ENCODE measurements around the gene MYG1.
A peak's percentile ranks its signal among the peaks of the same experiment; 100 is the strongest.
"Not testable (repeated sequence)": the region's sequence is repeated elsewhere in the genome, so short reads cannot be mapped to it uniquely, and the experiment has no call there.

Gene MYG1

DNA sequence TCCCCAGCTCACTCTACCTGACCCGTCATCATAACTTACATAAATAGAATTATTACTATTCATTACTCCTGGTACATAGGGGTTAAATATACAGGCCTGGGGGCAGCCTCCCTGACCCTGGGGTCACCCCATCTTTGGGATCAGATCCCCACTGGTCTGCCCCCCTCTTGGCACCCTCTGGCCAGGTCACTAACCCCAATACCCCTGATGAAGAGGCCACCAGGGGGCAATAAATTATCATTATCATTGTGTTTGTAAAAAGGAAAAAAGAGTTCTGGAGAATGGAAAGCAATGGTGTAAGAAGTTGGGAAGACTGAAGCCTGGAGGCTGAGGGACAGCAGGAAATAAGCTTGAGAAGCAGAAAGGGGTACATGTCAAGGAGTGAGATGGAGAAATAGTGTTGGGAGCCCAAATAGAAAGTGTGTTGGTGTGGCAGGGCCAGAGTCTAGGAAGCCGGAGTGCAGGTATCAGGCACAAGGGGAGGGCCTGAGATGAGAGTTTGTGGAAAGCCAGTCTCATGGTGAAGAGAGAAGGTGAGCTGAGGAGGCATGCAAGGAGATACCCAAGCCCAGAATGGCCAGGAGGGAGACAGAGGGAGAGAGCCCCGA is 28.0 kb downstream of the MYG1 start:
- no peak for DNase-seq (ENCODE audit: low spot score)

DNA sequence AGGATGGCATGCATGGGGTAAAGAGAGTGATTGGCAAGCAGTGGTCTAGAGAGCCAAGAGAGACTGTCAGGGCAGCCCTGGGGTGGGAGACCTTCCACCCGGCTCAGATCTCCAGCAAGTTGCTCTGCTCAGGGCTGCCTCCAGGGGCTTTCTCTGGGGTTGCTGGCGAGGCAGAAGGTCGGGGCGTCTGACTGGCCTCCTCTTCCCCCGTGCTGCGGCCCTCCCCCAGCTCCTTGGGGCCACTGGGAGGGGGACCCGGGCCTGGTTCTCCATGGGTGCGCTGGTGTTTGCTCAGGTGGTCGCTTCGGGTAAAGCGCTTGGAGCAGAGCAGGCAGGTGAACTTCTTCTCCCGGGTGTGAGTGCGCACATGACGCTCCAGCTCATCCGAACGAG is 28.5 kb downstream of the MYG1 start:
- DNase-seq (ENCODE audit: low spot score), result no peak

DNA sequence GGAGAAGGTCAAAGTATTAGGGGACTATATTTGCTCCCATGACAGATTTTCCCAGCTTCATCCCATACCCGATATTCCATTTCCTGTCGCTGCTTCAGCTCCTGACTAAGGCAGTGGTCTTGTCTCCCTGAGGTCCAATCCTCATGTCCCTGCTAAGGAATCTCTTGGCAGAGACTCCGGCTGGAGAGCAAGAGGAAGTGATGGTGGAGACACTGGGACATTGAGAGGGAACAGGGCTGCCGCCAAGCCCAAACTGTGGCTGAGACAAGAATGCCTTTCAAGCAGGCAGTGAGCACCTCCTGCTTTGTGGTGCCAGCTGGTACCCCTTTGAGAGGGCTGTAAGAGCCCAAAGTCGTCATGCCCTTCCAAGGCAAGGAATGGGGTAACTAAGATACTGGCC is 31.2 kb downstream of the MYG1 start:
- no peak for DNase-seq (ENCODE audit: low spot score)

DNA sequence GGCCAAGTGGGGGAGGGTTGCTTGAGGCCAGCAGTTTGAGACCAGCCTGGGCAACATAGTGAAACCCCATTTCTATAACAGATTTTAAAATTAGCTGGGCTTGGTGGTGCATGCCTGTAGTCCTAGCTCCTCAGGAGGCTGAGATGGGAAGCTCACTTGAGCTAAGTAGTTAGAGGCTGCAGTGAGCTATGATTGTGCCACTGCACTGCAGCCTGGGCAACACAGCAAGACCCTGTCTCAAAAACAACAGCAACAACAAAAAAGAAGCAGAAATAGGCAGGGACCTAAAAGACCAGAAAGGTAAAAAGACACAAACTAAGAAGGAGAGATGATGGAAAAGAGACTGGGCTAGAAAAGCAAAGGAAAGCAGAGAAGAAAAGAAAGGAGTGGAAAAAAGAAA is 32.8 kb downstream of the MYG1 start:
- DNase-seq (ENCODE audit: low spot score), result not testable (repeated sequence)

DNA sequence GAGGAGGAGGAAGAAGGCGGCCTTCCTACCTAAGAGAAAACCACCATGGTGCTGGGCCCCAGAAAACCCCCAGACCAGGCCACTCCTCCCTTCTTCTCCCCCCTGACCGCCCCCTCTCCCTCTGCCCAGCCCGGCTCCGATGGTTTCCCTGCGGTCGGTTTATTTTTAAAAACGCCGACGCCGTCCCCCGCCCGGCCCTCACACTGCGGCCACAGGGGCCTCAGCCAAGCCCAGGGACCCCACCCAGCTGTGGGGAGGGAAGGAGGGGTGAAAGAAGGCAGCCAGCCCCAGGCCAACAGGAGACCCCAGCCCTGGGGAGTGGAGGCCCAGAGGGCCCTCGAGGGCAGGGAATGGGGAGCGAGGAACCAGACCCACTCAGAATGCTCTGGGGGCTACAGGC is 33.2 kb downstream of the MYG1 start:
- no peak for DNase-seq (ENCODE audit: low spot score)

DNA sequence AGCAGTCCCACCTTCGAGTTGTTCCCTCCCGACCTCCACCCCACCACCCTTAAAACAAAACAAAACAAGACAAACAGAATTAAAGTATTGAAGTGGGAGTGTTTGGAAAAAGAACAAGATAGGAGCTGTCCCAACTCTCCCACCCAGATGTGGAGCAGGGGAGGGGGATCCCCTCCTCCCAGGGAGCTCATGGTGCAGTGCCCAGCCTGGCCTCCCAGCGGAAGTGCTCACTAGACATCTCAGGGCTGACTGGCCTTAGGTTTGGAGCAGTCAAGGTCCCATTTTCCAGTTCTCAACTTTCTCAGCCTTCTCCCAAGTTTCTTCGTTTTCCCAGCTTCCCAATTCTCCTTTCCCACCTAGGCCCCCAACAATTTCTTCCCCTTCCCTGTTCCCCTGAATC is 33.8 kb downstream of the MYG1 start:
- DNase-seq (ENCODE audit: low spot score), result no peak

DNA sequence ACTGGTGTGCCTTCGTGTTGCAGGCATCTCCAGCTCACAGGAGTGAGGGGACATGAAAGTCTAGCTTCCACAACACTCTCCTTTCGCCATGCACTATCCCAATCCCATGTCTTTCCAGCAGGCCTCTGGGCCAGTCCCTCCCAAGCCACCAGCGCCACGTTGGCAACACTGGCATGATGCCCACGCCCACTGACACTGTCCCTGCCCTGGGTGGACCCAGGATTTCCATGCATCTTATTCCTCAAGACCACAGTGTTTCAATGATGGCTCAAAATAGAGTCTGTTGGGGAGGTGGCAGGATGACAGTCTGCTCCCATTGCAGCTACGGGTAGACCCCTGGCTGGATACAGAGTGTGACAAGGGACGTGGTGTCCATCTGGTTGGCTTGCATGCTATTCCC is 34.4 kb downstream of the MYG1 start:
- DNase-seq (ENCODE audit: low spot score), result no peak

DNA sequence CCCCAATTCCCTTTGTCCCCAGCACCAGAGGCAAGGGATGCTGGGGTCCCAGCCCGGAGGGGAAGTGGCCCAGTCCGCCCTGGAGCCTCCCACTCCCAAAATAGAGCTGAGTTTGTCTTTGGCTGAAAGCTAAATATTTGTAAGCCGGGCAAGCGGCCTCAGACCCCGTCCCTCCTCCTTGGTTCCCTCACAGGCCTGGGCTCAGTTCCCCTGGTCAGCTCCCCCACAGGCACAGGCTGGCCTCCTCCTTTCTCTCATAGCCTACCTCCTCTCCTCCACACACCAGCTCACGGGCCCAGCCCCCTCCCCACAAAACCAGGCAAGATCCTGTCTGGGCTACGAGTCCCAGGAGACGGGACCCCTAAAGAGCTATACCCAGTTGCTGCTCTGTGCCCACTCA is 35.3 kb downstream of the MYG1 start:
- DNase-seq (ENCODE audit: low spot score), result no peak

DNA sequence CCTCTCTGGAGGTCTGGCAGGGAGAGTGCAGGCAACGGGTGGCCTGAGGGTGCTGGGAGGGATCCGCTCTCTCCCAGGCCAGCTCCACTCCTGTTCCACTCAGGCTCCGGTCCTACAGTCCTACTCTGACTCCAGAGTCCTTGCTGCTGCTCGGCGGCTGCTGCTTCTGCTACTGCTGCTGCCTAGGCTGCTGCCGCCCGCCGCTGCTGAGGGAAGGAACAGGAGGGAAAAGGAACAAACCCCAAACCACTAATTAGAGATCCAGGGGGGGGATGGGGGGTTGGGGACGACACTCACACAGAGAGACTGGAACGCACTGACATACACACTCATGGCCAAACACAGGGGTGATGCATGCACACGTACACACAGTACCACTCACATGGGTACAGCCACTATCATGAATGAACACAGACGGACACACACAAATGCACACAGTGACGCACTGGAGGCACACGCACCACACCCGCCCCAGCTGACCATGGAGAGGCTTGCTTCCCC is 36.7 kb downstream of the MYG1 start, which contains the start of gene SP7:
Gene SP7 (minus strand): TSS at position 174 of the 501 bp plus-strand sequence. CDS start 708 bp downstream, outside the sequence.
- no peak for DNase-seq (ENCODE audit: low spot score)

DNA sequence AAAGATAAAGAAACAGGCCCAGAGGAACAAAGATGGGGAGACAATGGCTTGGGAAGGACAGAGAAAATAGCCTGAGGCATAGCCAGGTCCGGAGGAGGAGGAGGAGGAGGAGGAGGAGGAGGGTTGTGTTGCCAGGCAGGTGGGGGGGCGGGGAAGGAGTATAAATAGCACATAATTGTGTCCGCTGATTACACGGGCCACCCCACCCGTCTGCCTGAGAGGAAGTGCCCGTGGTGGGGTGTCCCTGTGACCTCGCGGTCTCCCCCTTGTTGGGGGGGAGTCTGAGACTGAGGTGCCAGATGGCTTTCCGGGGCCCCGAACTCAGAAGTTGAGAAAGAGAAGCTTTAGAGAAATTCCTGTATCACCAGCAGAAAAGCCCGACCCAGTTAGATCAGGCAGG is 38.5 kb downstream of the MYG1 start:
- no peak for DNase-seq (ENCODE audit: low spot score)

DNA sequence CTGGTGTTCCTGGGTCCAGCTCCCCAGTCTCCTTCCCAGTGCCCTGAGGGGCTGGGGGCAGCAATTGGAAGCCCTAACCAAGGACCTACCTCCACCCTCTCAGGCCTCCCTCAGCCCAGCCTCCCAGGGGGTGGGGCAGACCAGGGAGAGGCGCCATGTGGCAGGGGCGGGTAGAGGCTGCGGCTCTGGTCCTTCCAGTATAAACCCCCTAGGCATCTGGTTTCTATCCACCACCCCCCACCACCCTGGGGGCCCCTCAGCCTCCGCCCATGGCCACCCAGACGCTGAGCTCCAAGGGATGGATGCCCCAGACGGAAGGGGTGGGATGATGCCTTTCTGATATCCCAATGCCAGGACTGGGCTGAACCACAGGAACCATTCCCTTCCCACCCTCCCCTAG is 39.4 kb downstream of the MYG1 start:
- DNase-seq (ENCODE audit: low spot score), result no peak

DNA sequence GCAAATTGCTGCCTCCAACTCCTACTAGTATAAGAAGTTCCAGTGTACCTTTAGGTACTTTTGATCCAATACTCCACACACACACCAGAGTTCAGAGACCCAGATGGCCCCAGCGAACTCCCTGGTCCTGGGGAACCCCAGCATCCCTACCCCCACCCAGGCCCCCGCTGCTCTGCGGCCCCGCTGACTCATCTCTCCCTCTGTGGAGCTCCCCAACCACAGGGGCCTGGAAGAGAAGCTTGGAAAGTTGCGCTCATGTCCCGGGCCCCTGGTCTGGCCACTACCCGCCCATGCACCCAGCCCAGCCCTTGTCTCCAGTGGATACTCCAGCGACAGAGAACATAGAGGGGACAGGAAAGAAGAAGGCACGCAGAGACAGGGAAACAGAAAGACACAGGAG is 40.9 kb downstream of the MYG1 start:
- DNase-seq (ENCODE audit: low spot score), result no peak

DNA sequence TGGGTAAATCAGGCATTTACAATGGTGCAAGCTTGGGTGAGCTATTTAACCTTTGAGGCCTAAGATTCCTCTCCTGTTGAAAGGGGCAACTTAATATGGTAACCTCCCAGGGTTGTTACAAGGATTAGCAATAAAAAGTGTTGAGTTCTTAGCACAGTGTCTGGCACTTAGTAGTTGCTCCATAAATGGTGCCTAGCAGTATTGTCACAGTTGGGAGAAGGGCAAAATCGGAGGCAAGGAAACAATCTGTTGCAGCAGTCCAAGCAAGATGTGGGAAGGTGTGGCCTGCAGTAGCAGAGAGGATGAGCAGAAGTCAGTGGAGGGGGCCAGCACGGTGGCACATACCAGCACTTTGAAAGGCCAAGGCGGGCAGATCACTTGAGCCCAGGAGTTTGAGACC is 44.0 kb downstream of the MYG1 start:
- no peak for DNase-seq (ENCODE audit: low spot score)

DNA sequence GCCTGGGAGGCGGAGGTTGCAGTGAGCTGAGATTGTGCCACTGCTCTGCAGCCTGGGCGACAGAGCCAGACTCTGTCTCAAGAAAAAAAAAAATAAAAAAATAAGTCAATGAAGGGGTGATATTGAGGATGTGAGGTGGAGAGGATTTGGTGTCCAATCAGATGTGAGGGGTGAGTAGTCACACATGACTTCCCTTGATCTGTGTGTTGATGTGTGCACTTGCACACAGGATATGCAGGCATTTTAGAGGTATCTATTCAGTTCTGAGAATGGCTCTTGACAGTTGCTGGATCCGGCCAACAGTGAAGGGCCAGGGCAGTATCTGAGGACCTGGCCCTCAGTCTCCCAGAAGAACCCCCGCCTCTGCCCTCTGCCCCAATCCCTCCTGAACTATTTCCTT is 44.5 kb downstream of the MYG1 start:
- DNase-seq (ENCODE audit: low spot score), result no peak

DNA sequence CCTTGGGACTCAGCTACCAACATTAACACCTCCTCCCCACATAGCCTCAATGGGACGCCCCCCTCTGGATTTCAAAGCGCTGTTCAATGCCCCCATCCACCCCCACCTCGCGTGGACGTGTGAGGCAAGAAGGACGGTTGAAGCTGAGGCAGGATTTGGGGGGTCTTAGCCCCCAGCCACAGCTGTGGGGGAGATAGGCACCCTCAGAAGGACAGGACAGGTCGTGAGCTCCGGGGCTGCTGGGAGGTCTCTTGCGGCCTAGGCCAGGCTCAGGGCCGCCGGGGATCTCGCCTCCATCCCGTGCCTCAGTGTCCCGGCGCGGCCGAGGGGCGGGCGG is 45.0 kb downstream of the MYG1 start:
- no peak for DNase-seq (ENCODE audit: low spot score)

DNA sequence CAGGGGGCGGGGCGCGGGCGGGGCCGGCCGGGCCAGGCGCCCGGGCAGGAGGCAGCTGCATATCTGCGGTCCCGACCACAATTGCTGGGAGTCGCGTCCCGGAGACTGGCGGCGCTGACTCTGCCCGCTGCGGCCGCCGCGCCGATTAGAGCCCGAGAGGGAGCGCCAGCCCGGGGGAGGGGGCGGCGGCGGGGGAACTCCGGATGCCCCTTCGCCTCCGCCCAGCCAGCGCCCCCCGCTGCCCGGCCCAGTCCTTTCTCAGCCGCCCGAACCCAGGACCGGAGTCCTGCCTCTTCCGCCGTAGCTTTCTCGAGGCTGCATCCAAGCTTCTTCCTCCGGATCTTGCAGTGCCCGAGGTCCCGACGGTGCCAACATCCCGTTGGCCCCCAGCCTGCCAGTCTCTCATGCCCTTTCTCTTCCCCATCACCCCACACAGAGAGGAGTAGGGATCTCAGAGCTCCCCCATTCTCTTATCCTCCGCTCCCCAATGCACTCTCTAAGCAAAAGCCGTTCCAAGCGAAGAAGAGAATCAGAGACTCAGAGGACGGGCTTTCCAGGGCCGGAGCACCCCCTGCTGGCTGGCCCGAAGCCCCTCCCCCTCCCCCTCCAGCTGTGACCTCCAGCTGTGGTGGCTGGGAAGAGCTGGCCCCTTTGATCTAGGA is 45.5 kb downstream of the MYG1 start:
- no peak for DNase-seq (ENCODE audit: low spot score)

DNA sequence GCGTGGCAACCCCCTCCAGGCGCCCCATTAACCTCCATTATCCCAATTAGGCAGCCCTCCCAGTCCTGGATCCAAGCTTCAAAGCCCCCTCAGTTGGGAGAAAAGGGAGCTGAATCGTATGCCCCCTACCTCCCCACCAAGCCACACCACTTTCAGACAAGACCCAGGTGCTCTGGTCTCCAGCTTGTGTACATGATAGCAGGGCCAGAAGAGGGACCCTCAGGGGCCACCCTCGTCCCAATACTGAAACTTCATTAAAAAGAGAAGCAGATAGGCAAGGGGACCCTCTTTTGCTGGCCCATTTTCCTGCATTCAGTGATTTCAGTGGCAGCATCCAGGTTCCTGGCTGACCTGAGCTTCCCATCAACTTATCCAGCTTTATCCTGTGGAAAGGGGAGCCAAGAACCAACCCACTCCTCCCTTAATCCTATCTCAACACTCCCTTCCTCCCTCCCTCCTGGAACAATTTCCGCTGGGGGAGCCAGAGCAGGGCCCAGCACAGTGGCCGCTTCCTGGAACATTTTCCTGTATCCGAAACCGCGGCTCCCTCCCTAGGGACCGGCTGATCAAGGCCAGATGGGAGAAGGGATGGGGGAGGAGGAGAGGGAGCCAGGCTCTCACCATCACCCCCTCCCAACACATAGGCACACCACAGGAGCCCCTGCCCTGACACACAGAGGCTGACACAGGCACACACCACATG is 46.1 kb downstream of the MYG1 start:
- DNase-seq (ENCODE audit: low spot score), result no peak

DNA sequence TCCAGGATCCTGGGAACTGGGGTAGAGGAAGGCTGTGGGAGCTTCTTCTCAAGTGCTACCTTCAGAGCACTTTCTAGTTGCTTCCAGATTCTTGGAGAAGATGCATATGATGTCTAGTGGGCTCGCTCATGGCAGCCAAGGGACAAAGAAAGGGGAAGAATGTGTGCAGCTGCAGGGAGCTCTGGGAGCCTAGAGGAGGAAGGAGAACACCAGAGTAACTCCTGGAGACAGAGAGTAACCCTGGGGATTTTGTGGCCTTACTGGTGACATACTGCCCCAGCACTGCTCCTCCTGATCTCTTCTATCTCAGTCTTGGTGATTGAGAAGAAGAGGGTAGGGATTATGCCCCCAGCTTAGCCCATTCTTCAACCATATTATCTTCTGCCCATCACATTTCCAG is 47.0 kb downstream of the MYG1 start:
- DNase-seq (ENCODE audit: low spot score), result no peak

DNA sequence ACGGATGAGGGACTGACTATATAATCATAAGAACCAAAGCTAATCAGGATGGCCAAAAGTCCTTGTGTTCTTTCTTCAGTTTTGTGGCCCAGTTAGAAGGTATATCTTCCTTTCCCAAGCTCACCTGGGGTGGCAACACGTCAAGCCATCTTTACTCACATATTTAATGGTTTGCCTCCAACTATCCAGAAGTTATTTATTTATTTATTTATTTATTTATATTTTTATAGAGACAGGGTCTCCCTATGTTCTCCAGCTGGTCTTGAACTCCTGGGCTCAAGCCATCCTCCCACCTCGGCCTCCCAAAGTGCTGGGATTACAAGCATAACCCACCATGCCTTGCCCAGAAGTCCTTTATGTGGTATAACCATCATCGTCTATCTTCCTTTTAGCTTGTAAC is 48.4 kb downstream of the MYG1 start:
- no peak for DNase-seq (ENCODE audit: low spot score)

DNA sequence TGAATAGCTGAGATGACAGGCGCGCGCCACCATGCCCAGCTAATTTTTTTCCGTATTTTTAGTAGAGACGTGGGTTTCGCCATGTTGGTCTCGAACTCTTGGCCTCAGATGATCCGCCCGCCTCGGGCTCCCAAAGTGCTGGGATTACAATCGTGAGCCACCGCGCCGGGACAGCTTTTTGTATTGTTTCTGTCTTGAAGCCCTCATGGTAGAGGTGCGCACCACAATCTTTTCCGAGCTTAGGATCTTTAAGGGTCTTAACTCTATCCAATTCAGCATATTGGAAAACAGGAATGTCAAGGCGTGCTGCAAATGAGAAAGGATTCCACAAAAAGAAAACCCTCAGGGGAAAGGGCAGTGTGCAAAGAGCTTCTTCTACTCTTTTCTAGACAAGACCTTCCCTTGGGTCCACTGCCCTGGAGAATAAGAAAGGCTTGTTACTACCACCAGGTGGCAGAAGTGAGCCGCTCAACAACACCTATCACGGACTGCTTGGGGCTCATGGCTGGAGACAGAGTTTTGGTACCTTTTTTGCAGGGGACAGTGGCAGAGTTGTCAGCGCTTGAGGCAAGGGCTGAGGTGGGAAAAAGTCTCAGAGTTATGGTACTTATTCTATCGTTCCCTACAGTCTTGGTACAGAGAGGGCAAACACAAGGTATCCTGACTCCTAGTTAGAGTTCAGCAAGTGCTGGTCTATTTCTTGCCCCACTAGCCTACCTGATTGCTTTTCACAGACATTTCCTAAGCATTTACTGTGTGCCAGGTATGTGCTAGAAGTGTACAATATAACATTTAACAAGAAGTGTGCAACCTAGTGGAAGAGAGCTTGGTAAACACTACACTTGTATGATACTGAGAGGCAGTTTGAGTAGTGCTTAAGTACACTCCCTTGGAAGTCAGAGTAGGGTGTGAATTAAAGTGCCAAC is 53.1 kb downstream of the MYG1 start:
- peak; percentile 63 for DNase-seq (ENCODE audit: low spot score)

DNA sequence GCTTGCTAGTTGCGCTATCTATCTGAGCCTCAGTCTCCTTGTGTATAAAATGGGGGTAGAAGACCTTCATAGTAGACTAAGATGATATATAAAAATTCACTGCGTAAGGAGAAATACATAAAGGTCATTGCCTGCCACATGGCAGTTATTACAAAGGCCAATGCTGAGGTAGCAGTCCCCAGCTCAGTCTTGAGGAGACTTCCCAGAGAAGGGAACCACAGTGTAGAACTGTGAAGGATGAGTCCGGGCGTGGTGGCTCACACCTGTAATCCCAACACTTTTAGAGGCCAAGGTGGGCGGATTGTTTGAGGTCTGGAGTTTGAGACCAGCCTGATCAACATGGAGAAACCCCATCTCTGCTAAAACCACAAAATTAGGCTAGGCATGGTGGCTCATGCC is 53.8 kb downstream of the MYG1 start:
- no peak for DNase-seq (ENCODE audit: low spot score)

DNA sequence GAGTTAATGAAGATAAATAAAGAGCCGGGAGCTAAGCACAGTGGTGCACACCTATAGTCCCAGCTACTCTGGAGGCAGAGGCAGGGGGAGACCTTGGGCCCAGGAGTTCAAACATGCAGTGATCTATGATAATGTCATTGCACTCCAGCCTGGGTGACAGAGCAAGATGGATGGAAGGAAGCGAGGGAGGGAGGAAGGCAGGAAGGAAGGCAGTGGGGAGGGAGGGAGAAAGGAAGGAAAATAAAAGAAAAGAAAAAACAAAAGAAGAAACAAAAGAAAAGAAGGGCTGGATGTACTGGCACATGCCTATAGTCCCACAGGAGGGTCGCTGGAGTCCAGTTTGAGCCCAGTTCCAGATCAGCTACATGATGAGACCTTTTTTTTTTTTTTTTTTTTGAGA is 55.6 kb downstream of the MYG1 start:
- no peak for DNase-seq (ENCODE audit: low spot score)

Data from COLO829 (cell line).